Epithelial cell of esophagus (primary cell): ENCODE data around the gene ACOT7.

ENCODE experiments used
- DNase-seq: peaks from one replicate; pipeline ENCODE4 v3.0.0; 2010; ENCODE audit warnings: low read depth
- H3K4me3 ChIP-seq: 2 replicates; pipeline ENCODE4 v1.5.1; 2011; ENCODE audit warnings: mild to moderate bottlenecking, low read length, control low read depth
- TF ChIP-seq, protein P1 (sequence below): IDR thresholded peaks from 2 replicates; pipeline ENCODE4 v1.5.1; 2011; ENCODE audit warnings: low read depth, mild to moderate bottlenecking, low read length, control low read depth, inconsistent platforms; ENCODE audit not compliant: insufficient read depth; ENCODE audit errors: missing control alignments

Gene ACOT7

DNA sequence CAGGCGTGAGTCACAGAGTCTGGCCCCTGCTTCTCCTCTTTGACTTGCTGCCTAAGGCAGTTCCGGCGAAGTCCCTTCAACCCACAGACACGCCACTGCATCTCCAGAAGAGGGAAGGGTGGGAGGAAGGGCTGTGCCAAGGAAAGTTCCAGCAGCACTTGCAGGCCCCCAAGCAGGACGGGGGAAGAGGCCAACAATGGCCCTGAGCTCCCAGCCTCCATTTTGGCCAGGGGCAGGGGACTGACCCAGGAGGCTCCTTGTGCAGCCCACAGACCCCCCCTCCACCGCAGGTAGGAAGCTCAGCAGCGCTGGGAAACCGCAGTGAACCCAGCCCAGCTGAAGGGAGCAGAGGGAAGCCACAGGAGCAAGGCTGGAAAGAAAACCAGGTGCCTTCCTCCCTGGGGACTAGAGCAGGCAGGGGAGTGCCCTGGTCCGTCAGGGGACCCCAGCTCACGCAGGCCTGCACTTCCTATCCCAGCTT is 35.4 kb downstream of the ACOT7 start:
- no peak overlapping the region for H3K4me3 ChIP-seq
- DNase-seq: peak; percentile 75
- TF ChIP-seq, protein P1, sequence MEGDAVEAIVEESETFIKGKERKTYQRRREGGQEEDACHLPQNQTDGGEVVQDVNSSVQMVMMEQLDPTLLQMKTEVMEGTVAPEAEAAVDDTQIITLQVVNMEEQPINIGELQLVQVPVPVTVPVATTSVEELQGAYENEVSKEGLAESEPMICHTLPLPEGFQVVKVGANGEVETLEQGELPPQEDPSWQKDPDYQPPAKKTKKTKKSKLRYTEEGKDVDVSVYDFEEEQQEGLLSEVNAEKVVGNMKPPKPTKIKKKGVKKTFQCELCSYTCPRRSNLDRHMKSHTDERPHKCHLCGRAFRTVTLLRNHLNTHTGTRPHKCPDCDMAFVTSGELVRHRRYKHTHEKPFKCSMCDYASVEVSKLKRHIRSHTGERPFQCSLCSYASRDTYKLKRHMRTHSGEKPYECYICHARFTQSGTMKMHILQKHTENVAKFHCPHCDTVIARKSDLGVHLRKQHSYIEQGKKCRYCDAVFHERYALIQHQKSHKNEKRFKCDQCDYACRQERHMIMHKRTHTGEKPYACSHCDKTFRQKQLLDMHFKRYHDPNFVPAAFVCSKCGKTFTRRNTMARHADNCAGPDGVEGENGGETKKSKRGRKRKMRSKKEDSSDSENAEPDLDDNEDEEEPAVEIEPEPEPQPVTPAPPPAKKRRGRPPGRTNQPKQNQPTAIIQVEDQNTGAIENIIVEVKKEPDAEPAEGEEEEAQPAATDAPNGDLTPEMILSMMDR: no peak

DNA sequence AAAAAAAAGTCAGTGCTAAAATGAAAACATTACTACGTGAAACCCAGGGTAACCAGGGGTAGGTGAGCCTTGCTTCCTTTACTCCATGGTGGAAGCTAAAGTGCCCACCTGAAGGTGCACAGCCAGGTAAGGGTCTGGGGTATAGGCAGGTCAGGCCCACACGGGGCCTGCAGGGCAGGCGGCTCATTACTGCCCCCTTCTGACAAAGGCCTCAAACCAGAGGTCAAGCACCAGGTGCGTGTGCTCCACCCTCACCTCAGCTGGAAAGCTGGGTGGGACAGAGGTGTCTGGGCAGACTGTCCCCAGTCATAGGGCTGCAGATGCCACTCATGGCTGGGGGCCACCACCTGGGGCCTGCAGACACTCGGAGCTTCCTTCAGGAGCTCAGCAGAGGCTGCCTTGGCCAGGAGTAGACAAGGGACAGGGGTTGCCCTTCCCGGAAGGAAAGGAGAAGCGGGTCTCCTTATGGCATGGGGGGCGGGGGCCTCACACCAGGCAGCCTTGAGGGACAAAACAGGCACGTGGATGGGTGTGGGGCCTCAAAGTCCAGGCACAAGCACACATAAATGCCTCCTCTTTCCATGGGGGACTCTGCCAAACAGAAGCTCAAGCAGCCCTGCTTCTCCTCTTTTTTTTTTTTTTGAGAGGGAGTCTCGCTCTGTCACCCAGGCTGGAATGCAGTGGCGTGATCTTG is 36.2 kb downstream of the ACOT7 start:
- DNase-seq: no peak
- TF ChIP-seq, protein P1: no peak
- no peak overlapping the region for H3K4me3 ChIP-seq

DNA sequence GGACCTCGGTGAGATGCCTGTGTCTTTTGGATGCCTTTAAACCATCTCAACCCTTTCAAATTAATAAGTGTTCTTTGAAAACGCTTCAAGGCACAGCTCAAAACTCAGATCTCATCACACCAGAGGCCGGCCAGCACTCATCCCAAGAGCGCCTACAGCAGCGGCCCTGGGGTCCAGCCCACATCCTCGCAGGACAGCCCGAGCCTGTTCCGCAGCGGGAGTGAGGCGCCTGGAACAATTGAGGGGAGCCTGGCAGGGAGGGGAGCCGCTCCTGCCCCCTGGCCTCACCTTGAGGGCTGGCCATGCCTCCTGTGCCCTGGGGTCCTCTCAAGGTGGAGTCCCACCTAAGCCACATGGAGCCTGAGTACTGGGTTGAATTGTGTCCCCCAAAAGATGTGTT is 37.9 kb downstream of the ACOT7 start:
- TF ChIP-seq, protein P1: no peak
- DNase-seq: no peak
- no peak overlapping the region for H3K4me3 ChIP-seq

DNA sequence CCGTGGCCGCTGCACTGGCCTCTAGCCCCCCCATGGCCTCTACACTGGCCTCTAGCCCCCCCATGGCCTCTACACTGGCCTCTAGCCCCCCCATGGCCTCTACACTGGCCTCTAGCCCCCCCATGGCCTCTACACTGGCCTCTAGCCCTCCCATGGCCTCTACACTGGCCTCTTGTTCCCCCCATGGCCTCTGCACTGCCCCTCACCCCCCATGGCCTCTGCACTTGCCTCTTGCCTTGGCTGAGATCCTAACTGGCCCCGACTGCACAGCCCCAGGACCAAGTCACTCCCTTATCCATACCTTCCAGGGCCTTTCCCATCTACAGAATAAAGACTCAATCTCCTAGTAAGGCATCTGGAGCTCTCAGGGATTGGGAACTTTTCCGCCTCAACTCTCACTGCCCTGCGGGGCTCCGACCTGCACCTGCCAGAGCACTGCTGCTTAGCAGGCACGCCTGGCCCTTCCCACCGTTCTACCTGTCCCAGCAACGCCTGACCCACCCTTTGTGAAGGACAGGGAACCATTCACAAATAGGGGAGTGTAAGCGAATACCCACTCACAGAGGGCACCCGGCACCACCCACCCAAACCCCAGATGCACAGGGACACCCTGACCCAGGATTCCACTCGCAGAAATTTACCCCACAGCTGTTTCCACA is 38.8 kb downstream of the ACOT7 start:
- TF ChIP-seq, protein P1: no peak
- no peak for DNase-seq
- H3K4me3 ChIP-seq: no peak overlapping the region

DNA sequence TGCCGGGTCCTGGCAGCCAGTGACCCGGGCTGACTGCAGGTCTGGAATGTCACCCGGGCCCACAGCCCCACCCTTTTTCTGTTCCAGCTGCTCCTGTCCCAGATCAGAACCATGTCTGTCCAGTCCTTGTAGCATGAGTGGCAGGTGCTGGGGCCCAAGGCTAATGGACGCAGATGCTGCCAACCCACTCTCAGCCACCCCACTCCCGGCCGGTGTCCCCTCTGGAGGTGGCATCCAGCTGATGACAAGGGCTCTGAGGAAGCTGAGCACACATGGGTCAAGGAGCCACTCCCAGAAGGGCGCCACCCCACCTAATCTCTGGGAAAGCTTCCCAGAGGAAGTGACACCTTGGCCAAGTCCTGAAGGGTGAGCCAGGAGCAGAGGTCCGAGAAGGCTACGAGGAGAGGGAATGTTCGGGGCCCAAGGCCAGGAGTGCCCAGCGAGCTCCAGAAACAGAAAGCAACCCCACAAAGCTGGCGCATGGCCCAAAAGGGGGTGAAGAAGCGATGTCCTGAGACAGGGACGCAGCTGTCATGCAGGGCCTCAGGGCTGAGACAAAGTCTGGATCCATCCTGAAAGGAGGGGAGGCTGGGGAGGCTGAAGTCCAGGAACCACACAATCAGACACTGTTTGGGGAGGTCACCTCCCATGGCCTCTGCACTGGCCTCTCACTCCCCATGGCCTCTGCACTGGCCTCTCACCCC is 39.5 kb downstream of the ACOT7 start:
- TF ChIP-seq, protein P1: no peak
- DNase-seq: no peak
- H3K4me3 ChIP-seq: no peak overlapping the region

DNA sequence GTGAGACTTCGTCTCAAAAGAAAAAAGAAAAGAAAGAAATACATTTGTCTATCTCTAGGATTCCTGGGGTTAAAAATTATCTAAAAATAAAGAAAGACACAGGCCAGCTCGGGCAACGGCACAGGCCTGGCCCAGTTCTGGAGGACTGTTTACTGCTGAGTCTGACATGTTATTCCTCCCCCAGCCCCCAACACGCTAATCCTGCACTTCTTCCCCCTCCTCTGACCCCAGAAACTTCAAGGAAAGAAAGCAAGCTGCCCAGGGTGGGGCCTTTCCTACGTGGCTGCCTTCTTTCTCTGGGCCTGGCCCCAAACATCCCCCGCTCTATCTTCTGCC is 40.0 kb downstream of the ACOT7 start:
- H3K4me3 ChIP-seq: no peak overlapping the region
- DNase-seq: no peak
- TF ChIP-seq, protein P1: no peak

DNA sequence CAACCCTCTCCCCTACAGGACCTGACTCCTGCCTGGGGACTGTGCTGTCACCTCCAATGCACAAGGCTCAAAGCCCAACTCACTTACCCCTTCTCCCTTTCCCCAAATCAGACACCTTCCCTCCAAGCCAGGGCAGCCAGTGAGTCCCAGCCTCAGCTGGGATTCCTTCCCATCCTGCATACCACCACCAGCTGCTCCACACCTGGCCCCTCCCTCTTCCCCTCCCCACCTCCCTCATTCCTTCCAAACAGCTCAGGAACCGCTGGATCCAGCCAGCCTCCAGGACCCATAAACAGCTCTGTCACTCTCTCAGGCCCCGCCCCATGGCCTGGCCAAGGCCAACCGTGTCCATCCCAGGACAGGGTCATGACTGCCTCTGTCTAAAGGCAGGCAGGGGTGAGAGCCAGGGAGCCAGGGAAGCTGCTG is 41.4 kb downstream of the ACOT7 start:
- DNase-seq: peak; percentile 70
- no peak overlapping the region for H3K4me3 ChIP-seq
- TF ChIP-seq, protein P1: no peak
